ENCODE data around the gene PIWIL4.

- TF ChIP-seq CTCF (IDR thresholded peaks at IDR 0.05) (peak; percentile 41 to 62 (median 54)), POLR2AphosphoS5 (IDR thresholded peaks at IDR 0.05) (no peak), POLR2A (IDR thresholded peaks at IDR 0.05) (no peak)
Observed at GRCh38 chr11:94519478-94520084, 47.6 kb upstream of the PIWIL4 start.

Measured in breast epithelium (tissue), 3 donors.